Osteocyte (in vitro differentiated cells): ENCODE results near the gene CEP170B. TPM values are rescaled to one million over a fixed set of nuclear protein-coding genes. Genes with fewer than 3 reads are reported as not detected.

Source experiments
- DNase-seq: peaks from one replicate; pipeline ENCODE4 v3.0.0; 2021; ENCODE audit warnings: mixed read lengths; ENCODE audit not compliant: unreplicated experiment; ENCODE audit errors: extremely low spot score
- H3K27ac Mint-ChIP-seq: one replicate; pipeline ENCODE4 v1.8.0; 2021; ENCODE audit warnings: mild to moderate bottlenecking, mixed read lengths; ENCODE audit not compliant: unreplicated experiment
- H3K27me3 Mint-ChIP-seq: one replicate; pipeline ENCODE4 v1.8.0; 2021; ENCODE audit warnings: mixed read lengths; ENCODE audit not compliant: unreplicated experiment
- H3K36me3 Mint-ChIP-seq: one replicate; pipeline ENCODE4 v1.8.0; 2021; ENCODE audit warnings: mixed read lengths; ENCODE audit not compliant: unreplicated experiment
- H3K4me1 Mint-ChIP-seq: one replicate; pipeline ENCODE4 v1.8.0; 2021; ENCODE audit warnings: mixed read lengths; ENCODE audit not compliant: unreplicated experiment
- H3K4me3 Mint-ChIP-seq: one replicate; pipeline ENCODE4 v1.8.0; 2021; ENCODE audit warnings: mild to moderate bottlenecking, moderate library complexity, mixed read lengths; ENCODE audit not compliant: unreplicated experiment
- H3K9me3 Mint-ChIP-seq: one replicate; pipeline ENCODE4 v1.8.0; 2021; ENCODE audit warnings: mixed read lengths; ENCODE audit not compliant: unreplicated experiment
- CTCF ChIP-seq: fragments of 200-600 bp; sonication (generic); IDR thresholded peaks from 2 replicates; pipeline ENCODE4 v1.5.0; 2021; ENCODE audit warnings: antibody characterized with exemption, mild to moderate bottlenecking, moderate library complexity
- total RNA-seq: library from RNA; stranded (reverse); gene quantifications from 2 replicates; pipeline ENCODE4 v1.2.1, GENCODE V29; 2021

The CEP170B gene
- total RNA-seq, 1 donor from 2014 or later, result 26.4 TPM

- H3K9me3 Mint-ChIP-seq, result no peaks in the 10 kb centered on the region
These were observed 7.6 kb downstream of the CEP170B start for GRCh38 chr14:104872469-104873341.

GRCh38 chr14:104873380-104874055 is 8.4 kb downstream of the CEP170B start:
- Mint-ChIP-seq H3K27me3 (no peaks in the 10 kb centered on the region), H3K27ac (peak overlapping the region; percentile 23), H3K4me3 (no peak overlapping the region), H3K9me3 (no peaks in the 10 kb centered on the region), H3K36me3 (peaks cover 2% of the 10 kb centered on the region), H3K4me1 (peaks cover 12% of the 10 kb centered on the region)
- no peak for DNase-seq
- no peak for TF ChIP-seq CTCF

More at GRCh38 chr14:104872469-104873341, 7.6 kb downstream of the CEP170B start:
- Mint-ChIP-seq H3K27ac (no peak overlapping the region), H3K4me1 (peaks cover 12% of the 10 kb centered on the region), H3K36me3 (peaks cover 2% of the 10 kb centered on the region), H3K4me3 (no peak overlapping the region), H3K27me3 (no peaks in the 10 kb centered on the region)
- DNase-seq, result no peak
- no peak for TF ChIP-seq CTCF

- no peak for DNase-seq
- Mint-ChIP-seq H3K36me3 (peaks cover 2% of the 10 kb centered on the region), H3K27ac (no peak overlapping the region), H3K9me3 (no peaks in the 10 kb centered on the region), H3K4me3 (no peak overlapping the region), H3K4me1 (peaks cover 12% of the 10 kb centered on the region), H3K27me3 (no peaks in the 10 kb centered on the region)
- no peak for TF ChIP-seq CTCF
These were observed 9.1 kb downstream of the CEP170B start for GRCh38 chr14:104874110-104874531.

GRCh38 chr14:104874571-104875411 is 9.7 kb downstream of the CEP170B start:
- Mint-ChIP-seq H3K4me3 (no peak overlapping the region), H3K36me3 (peaks cover 2% of the 10 kb centered on the region), H3K4me1 (peaks cover 12% of the 10 kb centered on the region), H3K9me3 (no peaks in the 10 kb centered on the region), H3K27ac (no peak overlapping the region), H3K27me3 (no peaks in the 10 kb centered on the region)
- no peak for DNase-seq
- TF ChIP-seq CTCF, result no peak
